Islet precursor cell (in vitro differentiated cells): ENCODE results near the gene PPOX.

Experiments
- DNase-seq: peaks from one replicate; pipeline ENCODE4 v3.0.0-alpha.2; 2018

Gene PPOX

DNA sequence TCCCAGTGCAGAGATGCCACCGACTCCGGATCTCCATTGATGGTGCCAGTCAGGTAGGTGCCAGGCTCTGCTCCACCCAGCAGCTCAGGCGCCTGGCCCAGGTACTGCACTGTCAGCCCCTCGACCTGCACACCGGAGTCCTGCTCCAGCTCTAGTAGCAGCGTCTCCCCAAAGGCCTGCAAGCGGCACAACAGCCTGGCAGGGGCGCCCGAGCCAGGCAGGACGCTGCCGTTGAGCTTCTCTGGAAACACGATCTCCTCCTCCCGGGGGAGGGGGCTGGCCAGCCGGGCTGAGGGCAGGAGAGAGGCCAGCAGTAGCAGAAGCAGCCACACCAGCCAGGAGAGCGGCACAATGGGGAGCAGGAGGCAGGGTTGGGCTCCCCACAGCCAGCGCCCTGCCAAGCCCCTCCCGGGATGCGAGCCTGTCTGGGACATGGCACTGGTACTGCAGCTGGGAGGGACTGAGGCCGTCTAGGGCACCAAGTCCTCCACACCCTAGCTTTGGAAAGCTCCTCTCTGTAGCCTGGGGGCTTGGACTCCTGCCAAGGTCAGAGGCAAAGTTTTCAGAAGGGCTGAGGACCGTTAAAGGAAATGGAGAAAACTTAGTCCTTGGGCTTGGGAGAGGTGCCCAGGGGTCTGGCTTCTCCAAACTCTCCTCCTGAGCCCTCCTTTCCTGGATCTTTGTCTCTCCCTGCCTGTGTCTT, 32.1 kb downstream of the PPOX start:
- peak; percentile 82 for DNase-seq

DNA sequence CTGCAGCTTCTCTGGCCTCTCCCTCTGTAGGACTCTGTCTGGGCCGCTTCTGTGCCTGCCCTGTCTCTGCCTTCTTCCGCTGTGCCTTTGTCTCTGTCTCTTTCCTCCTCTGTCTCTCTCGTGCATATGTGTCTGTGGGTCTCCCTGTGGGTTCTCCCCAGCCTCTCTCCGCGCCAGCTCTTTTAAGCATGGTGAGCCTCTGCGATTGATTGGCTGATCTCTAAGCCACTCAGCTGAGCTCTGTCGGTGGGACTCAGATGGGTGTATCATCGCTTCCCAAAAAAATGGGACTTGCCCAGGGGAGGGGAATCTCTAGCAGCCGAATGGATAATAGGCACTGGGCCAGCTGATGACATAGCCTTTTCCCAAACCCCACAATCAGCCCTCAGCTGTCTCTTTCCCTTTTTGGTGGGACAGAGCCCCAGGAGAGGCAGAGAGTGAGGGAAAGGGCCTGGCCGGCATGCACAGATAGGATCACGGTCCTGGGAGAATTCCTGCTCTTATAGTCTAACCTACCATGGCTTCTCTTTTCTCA, 32.7 kb downstream of the PPOX start, which contains the start of gene ADAMTS4:
ADAMTS4 (minus strand) TSS at position 158 of the 535 bp plus-strand sequence. CDS start 427 bp downstream, outside the sequence.
- DNase-seq, result no peak

DNA sequence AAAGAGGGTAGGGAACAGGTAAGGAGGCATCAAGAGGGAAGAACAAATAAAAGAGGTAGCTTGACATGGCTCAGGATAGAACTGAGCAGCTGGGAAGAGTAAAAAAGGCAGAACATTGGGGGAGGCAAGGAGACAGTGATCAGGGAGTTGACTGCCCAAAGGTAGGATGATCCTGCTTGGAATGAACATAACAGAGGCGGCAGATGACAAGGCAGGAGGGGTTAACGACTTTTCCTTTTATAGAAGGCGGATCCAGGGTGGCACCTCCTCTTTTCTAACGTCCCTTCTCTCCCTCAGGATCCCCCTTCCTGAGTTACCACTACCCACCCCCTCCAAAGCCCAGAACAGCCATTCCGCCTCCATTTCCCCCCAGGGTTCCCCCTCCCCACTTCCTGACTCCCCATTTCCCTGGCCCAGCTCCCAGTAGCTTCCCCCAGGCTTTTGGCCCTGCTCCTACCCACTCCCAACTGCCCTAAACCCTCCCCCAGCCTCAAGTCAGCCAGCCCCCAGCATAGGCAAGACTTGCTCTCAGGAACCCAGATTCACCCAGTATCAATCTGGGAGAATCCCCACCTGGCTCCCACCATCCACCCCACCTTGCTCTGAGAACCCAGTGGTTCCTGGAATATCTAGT, 33.4 kb downstream of the PPOX start:
- no peak for DNase-seq

DNA sequence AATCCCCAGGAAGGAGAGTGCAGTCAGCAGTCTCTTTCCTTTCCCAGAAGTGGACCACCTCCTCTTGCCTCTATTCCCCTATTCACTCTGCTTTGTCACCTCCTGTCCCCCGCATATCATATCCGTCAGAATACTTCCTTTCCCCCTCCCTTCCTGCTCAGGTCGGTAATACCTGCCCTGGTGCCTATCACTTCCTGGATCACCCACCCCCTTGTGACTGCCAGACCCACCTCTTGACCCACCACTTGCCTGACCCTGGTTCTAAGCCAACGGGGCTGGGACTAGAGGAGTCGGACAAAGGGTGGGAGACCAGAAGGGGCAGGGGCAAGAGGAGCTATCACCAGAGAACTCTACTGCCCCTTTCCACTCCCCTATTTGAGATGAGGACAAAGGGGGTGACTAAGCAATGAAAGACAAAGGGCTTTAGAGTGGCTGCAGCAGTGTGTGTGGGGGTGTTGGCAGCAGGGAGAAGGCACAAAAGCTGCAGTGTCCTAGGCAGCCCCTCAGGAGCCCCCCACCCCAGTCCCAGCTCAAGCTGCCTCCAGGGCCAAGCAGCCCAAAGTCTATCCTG, 34.3 kb downstream of the PPOX start:
- no peak for DNase-seq

DNA sequence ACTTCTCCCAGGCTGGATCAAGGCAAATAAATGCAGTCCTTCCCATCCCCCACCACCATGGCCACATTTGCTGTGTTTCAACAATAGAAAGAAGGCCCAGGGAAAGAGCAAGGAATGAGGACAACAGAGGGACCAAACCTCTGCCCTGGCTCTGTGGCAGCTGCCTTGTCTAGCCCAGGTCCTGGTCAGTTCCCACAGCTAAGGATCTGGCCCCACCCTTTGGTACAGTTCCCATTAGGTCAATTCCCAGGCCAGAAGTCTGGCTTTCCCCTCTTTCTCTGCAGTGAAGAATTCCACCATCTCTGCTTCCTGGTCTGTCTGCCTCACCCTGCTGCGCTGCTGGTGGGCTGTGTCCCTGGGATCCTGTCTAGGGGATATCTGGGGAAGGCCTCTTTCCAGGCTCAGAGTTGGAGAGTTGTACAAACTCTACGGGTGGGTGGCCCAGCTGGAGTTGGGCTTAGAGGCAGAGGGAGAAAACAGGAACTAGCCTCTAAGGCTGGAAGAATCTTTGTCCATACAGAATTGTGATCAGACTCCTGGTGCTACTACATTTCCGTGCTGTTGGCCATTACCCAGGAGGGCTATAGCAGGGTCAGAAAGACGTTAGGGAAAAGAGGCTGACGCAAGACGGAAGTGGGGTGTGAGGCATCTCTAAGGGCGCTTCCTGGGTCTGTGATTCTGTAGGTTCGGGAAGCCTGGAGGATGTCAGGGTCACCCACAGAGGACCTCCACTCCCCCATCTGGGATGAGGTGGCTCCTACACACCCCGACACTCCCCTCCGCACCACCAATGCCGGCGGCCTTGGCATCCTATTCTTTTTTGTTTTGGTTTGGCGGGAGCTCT, 35.0 kb downstream of the PPOX start:
- no peak for DNase-seq

DNA sequence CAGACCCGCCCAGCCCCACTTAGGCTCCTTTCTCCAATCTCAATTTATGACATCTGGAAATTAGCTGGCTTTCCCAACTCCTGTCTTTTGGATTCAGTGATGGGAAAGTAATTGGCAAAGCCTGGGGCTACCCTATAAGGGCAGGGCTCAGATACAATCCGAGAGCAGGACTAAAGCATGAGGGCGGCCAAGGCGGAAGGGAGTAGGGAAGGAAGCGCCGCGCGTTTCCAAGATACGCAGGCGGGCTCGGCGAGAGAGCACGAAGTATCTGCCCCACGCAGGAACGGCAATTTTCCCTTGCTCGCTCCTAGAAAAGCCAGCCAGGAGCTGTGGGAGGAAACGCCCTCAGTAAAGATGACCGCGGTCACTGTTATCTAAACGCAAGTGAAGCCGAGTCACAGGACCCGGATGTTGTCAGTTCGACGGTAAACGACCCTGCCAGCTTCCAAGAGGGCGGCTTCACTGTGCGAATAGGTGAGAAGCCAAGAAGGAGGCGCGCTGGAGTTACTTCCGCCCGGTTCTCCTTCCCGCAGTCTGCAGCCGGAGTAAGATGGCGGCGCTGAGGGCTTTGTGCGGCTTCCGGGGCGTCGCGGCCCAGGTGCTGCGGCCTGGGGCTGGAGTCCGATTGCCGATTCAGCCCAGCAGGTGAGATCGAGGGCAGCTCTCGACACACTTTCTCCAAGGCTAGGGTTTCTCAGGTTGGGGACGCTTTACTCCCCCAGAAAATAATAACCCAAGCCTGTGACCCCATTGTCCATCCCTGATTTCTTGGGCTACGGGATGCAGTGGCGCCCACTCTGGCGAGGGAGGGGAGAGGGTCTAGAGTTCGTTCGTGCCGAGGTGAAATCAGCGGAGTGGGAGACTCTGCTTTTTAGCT, 35.8 kb downstream of the PPOX start, which contains the start of gene NDUFS2:
NDUFS2 (plus strand) TSS at position 532 of the 877 bp plus-strand sequence; CDS start at position 551, 19 bp downstream.
- peak; percentile 99 for DNase-seq

DNA sequence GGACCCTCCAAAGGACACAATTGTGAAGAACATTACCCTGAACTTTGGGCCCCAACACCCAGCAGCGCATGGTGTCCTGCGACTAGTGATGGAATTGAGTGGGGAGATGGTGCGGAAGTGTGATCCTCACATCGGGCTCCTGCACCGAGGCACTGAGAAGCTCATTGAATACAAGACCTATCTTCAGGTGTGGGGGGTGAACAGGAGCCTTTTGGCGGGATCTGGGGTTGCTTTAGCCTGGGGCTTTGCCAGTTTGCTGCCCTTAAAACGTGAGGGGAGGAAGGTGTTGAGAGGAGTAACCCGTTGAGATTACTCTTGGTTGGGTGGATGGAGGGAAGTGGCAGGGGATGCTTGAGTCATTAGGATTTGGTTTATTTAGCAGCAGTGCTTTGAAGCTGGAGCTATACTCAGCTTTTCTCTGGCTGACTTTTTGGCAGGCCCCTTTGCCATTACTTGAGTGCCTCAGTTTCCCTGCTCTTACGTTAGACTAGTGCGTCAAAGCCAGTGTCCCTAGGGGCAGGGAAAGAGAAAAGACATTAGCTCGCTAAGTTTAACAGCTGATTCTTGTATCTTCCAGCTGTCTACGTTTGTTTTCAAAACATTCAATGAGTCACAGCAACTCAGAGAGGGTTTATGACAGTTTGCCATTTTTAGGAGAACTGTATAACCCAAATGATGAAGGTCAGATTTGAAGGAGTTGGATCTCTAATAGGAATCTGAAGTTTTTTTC, 40.4 kb downstream of the PPOX start:
- no peak for DNase-seq

DNA sequence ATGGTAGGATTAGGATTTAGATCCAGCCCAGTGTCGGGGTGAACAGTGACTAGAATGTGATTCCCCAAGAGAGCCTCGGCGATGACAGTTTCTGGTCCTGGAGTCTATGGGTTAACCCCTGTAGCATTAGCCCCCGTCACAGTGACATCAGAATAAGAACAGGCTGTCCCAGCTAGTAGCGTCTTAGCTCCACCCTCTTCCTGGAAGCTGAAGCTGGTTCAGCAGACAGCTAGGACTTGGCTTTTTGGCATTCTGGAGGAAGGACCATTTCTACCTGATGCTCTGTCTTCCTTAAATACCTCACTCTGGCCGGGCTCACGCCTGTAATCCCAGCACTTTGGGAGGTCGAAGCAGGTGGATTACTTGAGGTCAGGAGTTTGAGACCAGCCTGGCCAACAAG, 40.9 kb downstream of the PPOX start:
- no peak for DNase-seq

DNA sequence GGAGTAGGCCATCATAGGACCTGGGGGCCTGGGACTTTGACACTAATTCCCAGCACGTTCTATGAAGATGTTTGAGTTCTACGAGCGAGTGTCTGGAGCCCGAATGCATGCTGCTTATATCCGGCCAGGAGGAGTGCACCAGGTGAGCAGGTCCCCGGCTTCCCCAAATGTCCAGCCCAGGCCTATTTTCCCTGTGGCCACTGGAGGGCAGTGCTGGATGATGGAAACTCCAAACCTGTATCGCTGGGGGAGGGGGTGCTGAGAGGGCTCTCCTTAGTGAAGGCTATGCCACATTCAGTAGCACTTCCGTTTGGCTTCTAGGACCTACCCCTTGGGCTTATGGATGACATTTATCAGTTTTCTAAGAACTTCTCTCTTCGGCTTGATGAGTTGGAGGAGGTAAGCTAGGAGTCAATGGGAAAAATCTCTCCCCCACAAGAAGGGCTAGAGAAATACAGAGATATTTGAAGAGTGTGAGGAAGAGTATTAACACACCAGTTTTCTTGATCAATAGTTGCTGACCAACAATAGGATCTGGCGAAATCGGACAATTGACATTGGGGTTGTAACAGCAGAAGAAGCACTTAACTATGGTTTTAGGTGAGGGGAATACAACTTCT, 43.7 kb downstream of the PPOX start:
- DNase-seq, result peak; percentile 92

DNA sequence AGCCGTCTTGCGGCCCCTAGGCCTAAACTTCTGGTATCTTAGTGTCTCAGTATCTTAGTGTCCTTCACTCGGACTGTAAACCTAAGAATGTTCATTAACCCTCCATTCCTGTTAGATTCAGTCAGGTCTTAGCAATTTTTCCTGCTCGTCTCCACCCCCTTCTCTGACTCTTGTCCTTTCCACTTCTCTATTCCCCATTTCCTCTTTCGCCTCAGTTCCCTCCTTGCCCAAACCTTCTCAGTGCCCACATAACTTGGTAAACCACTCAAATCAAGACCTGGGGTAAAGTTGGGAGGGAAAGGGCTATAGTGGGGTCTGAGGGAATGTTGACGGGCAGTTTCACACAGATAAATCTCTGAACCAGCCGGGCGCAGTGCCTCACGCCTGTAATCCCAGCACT, 48.1 kb downstream of the PPOX start:
- no peak for DNase-seq

DNA sequence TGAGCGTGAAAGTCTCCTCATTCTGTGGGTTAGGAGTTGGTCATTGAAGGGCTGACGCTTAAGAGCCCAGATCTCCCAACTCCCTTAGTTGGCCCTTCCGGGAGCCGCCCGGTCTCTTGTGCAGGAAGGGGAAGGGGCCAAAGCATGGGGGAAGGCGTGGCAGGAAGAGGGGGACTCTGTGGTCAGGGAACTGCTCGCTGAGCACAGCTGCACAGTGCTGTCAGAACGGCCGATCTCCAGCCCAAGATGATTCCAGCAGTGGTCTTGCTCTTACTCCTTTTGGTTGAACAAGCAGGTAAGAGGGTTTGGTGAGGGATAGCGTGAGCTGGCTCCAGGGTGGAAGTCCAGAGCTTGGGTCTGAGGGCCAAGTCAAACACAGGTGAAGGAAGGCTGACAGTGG, 48.9 kb downstream of the PPOX start, which contains the start of gene FCER1G:
FCER1G (plus strand) TSS at position 220 of the 400 bp plus-strand sequence; CDS start at position 247, 27 bp downstream.
- no peak for DNase-seq

DNA sequence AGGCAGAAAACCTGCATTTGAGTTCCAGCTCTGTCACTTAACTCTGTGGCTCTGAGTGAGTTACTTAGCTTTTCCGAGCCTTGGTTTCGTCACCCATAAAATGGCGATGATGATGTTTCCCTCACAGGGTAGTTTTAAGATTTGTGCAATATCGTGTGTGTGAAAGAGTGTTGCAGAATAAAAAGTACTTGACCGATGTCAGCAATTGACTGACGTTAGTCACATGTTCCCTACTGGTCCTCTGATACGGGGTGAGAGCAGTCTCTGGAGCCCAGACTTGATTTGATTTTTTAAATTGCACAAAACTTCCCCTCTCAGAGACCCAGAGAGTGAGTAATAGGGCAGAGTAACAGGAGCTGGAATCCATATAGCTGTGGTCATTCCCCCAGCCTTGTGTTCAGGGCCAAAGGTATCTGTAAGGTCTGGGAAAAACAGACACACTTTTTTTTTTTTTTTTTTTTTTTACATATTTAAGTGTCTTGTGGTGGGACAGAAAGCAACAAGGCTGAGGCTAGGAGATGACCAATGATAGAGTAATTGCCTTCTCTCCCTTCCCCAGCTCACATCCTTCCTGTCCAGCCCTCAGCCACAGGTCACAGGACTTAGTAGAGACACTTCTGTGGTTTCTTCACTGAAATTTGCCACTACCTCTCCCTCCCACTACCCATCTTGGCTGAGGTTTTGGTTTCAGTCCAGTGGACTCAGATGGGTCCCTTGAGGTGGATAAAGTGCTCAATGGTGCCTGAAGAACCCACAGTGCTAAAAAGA, 50.9 kb downstream of the PPOX start:
- DNase-seq, result peak; percentile 79

DNA sequence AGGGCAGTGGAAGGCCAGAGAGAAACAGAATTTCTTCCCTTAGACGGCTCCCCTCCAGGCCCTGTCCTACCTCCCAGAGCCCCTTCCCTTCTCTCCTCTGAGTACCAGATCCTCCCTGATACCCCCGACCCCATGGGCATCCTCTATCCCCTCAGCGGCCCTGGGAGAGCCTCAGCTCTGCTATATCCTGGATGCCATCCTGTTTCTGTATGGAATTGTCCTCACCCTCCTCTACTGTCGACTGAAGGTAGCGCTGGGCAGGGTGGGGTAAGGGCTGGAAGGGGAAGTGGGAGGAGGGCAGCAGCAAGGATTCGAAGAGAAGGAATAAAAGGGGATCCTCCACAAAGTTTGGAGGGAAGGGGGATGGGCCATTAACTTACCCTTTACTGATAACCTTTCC, 51.6 kb downstream of the PPOX start:
- DNase-seq, result no peak

DNA sequence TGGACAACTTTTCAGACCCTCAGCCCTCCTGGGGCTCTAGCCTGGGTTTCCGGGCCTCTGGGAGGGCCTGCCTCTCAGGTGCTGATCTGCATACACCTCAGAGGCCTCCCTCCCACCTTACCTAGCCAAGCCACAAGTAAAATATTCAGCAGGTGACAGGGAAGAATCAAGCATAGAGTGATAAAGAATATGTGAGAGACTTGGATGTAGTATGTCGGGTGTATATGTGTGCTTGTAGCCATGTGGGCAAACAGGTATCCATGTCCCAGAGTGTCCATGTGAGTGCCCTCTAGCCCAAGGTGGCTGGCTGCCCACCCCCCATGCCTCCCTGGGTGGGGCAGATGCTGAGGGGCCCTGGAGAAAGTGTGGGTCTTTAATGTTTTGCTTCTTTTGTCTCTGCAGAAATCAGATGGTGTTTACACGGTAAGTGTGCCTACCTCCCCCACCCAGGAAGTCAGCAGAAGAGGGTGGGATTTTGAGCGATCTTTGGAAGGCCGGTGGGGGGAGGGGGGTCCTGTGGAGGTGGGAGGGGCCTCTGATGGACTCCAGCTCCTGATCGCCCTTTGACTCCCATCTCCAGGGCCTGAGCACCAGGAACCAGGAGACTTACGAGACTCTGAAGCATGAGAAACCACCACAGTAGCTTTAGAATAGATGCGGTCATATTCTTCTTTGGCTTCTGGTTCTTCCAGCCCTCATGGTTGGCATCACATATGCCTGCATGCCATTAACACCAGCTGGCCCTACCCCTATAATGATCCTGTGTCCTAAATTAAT, 52.3 kb downstream of the PPOX start:
- no peak for DNase-seq

DNA sequence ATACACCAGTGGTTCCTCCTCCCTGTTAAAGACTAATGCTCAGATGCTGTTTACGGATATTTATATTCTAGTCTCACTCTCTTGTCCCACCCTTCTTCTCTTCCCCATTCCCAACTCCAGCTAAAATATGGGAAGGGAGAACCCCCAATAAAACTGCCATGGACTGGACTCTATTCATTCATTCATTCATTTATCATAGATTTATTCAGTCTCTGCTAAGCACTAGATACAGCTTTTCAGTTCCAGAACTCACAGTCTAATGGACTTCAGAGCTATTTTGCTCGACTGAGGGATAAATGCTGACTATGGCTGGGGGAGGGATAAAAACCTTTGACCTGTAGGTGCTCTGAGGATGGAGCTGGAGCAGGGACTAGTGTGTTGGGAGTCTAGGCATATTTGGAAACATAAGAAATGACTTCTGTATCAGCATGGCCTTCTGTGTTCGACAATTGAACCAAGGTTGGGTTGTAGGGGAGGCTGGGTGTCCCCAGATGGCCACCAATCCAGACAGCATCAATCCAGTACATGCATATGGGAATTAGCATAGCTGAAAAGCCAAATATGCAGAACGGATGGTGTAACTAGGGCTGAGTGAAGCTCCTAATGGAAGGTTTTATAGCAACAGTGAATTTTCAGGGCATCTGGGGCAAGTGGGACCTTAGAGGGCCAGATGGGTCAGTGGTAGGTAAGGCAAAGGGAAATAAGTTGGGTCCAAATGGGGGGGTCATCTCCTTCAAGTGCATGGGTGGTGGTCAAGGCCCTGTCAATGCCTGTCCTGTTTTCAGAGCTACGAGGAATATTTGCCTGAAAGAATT, 53.1 kb downstream of the PPOX start:
- DNase-seq, result peak; percentile 32

DNA sequence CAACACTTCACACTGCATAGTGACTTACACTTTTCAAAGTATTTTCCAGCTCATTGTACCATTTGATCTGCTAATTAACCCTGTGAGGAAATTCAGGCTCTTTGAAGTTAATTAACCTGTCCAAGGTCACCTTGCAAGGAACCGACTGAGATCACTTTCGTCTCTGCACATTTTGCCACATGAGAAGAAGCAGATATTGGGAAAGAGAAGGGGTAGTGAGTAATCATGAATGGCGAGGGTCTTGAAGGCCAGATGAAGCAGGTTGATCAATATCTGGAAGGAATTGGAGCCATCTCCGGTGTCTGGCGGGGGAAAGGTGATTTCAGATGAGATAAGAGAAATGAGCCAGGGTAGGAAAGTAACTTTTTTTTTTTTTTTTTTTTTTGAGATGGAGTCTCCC, 53.8 kb downstream of the PPOX start:
- DNase-seq, result peak; percentile 49
